Natural killer cell (primary cell): Measurements from ENCODE around the gene CMTM2. TPM values are rescaled to one million over a fixed set of nuclear protein-coding genes. Genes with fewer than 3 reads are reported as not detected.

Experiments
- ATAC-seq, 3 donors: fragments of 150-1000 bp in 2 of 3; fragments of 200-7000 bp in 1 of 3; cut with Tn5 transposase; 1 replicate in 1 of 3; 2 replicates in 2 of 3; pipeline ENCODE4 v1.10.0; 2021; ENCODE audit warnings: mild to moderate bottlenecking in 2 of 3, moderate library complexity in 2 of 3
- DNase-seq, 2 donors: peaks; one replicate each; pipeline versions ENCODE4 v3.0.0 to v3.0.0-alpha.2; 2013 to 2021; ENCODE audit warnings: mixed read lengths in 1 of 2
- H3K27ac ChIP-seq: one replicate; pipeline ENCODE4 v1.5.1; 2013; ENCODE audit warnings: mild to moderate bottlenecking, low read length
- H3K27me3 ChIP-seq: one replicate; pipeline ENCODE4 v1.6.1; 2013; ENCODE audit warnings: low read length; ENCODE audit not compliant: control insufficient read depth, insufficient read depth
- H3K36me3 ChIP-seq: one replicate; pipeline ENCODE4 v1.6.1; 2013; ENCODE audit warnings: low read length; ENCODE audit not compliant: control insufficient read depth, insufficient read depth
- H3K4me1 ChIP-seq: one replicate; pipeline ENCODE4 v1.6.1; 2013; ENCODE audit warnings: low read length; ENCODE audit not compliant: control insufficient read depth, insufficient read depth
- H3K4me3 ChIP-seq: one replicate; pipeline ENCODE4 v1.5.1; 2013; ENCODE audit warnings: low read length
- H3K9me3 ChIP-seq: one replicate; pipeline ENCODE4 v1.6.1; 2013; ENCODE audit warnings: low read length; ENCODE audit not compliant: control insufficient read depth, insufficient read depth
- H3K27ac Mint-ChIP-seq, 2 donors: one replicate each; pipeline ENCODE4 v1.8.0; 2022; ENCODE audit warnings: mild to moderate bottlenecking in 2 of 2, mixed read lengths in 2 of 2, moderate library complexity in 1 of 2
- H3K27me3 Mint-ChIP-seq, 2 donors: one replicate each; pipeline ENCODE4 v1.8.0; 2022; ENCODE audit warnings: low read depth in 2 of 2, mixed read lengths in 2 of 2
- H3K36me3 Mint-ChIP-seq: one replicate; pipeline ENCODE4 v1.8.0; 2022; ENCODE audit warnings: mixed read lengths
- H3K4me1 Mint-ChIP-seq, 2 donors: one replicate each; pipeline ENCODE4 v1.8.0; 2022; ENCODE audit warnings: mixed read lengths in 2 of 2
- H3K4me3 Mint-ChIP-seq: one replicate; pipeline ENCODE4 v1.8.0; 2022; ENCODE audit warnings: mild to moderate bottlenecking, moderate library complexity, mixed read lengths
- H3K9me3 Mint-ChIP-seq, 2 donors: one replicate each; pipeline ENCODE4 v1.8.0; 2022; ENCODE audit warnings: mixed read lengths in 2 of 2
- WGBS: methylation state at CpG from one replicate; pipeline ENCODE4 v1.1.7; 2013; ENCODE audit warnings: missing lambda C conversion rate; ENCODE audit not compliant: insufficient coverage; 5-methylcytosine and 5-hydroxymethylcytosine counted together
- intact Hi-C: fragments of 100-400 bp; cut with micrococcal nuclease; formaldehyde crosslinking; loops from one replicate; pipeline ENCODE4 v1.14.2; 2022
- total RNA-seq, 4 donors: library from RNA; stranded (reverse); fragments of 120-200 nt in 1 of 4; gene quantifications; one replicate each; pipeline versions ENCODE4 v1.2.3 to v1.2.4, GENCODE V29; 2013 to 2022
- TF ChIP-seq, protein P1 (sequence below): fragments of 200-600 bp; IDR thresholded peaks from one replicate; pipeline ENCODE4 v1.8.0; 2022; ENCODE audit warnings: antibody characterized with exemption

The CMTM2 gene
- total RNA-seq, 3 donors from 2014 or later (not counting 1 experiment from before 2014, with no cell fraction given) = 0.61 to 1.6 (median 0.82) TPM

DNA sequence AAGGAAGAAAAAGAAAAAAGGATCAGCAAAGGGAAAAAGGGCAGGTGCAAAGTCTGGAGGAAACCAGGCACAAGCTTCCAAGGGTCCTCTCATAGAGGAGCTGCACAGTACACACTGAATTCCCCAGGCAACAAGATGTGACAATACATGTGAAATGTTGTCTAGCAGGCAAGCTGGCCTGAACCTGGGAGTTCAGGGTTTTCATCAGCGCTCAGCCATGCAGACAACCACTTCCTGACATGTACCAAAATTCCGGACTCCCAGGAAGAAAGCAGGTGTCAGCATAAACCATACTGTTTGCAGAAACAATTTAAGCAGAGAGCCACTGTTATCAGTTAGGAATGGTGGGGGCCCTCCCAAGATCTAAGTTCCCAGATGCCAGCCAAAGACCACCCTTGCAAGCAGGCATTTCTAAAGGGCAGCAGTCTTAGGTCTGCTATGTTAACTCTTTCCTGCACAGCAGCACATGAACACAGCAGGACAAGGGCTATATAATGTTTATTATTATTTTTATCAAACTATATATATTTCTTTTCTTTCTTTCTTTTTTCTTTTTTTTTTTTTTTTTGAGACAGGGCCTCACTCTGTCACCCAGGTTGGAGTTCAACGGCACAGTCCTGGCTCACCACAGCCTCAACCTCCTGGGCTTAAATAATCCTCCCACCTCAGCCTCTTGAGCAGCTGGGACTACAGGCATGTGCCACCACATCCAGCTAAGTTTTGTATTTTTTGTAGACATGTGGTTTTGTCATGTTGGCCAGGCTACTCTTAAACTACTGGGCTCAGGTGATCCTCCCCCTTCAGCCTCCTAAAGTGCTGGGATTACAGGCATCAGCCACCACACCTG lies 39.4 kb upstream of the CMTM2 start:
- Mint-ChIP-seq H3K4me1 (peaks cover 5 to 19% of the 10 kb centered on the region in 2 donors), H3K27ac (peak overlapping the region in 1 of 2 donors; percentile 45), H3K9me3 (no peaks in the 10 kb centered on the region), H3K4me3 (peak overlapping the region; percentile 31), H3K36me3 (no peaks in the 10 kb centered on the region), H3K27me3 (no peaks in the 10 kb centered on the region)
- peak; percentile 21 to 72 (median 24) for ATAC-seq
- 31% methylated on average over 3 of the region's 3 CpGs for WGBS
- TF ChIP-seq, protein P1, sequence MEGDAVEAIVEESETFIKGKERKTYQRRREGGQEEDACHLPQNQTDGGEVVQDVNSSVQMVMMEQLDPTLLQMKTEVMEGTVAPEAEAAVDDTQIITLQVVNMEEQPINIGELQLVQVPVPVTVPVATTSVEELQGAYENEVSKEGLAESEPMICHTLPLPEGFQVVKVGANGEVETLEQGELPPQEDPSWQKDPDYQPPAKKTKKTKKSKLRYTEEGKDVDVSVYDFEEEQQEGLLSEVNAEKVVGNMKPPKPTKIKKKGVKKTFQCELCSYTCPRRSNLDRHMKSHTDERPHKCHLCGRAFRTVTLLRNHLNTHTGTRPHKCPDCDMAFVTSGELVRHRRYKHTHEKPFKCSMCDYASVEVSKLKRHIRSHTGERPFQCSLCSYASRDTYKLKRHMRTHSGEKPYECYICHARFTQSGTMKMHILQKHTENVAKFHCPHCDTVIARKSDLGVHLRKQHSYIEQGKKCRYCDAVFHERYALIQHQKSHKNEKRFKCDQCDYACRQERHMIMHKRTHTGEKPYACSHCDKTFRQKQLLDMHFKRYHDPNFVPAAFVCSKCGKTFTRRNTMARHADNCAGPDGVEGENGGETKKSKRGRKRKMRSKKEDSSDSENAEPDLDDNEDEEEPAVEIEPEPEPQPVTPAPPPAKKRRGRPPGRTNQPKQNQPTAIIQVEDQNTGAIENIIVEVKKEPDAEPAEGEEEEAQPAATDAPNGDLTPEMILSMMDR = no peak
- Histone ChIP-seq H3K4me3 (no peak overlapping the region), H3K27ac (no peak overlapping the region), H3K36me3 (peaks cover 3% of the 10 kb centered on the region), H3K4me1 (peaks cover 11% of the 10 kb centered on the region), H3K27me3 (no peaks in the 10 kb centered on the region), H3K9me3 (no peaks in the 10 kb centered on the region)
- intact Hi-C loops = no loop called here
- DNase-seq = peak in 1 of 2 donors; percentile 44

DNA sequence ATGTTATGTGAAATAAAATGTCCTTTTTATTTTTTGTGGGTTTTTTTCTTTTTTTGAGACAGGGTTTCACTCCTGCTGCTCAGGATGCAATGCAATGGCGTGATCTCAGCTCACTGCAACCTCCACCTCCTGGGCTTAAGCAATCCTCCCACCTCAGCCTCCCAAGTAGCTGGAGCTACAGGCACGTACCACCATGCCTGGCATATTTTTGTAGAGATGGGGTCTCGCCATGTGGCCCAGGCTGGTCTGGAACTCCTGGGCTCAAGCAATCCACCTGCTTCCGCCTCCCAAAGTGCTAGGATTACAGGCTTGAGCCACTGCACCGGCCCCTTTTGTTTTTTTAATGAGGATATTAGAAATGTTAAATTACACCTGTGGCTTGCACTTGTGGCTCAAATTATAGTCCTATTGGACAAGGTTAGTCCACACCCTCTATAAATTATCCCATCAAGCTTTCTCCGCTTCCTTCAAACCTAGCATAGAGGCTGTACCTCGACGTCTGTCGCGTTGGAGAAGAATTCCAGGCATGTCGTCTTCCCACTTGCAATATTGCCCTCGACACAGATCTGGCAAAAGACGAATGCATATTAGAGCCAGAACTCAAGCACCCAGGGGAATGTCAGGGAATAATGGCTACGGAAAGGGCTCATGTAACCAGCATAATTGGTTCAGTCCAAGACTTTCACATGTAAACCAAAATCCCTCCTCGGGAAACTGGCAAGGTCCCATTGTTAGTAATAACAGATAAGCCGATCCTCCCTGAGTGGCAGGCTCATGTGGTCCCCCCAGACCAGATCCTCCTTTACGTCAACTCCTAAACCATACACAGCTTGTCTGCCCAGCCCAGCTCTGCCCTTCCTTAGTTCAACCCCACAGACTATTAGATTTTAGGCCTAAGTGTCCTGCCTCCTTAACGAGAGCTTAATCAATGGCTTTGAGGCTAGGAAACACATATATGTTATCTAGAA lies 37.6 kb upstream of the CMTM2 start:
- WGBS = 95% methylated on average over 18 of the region's 18 CpGs
- H3K4me3 Mint-ChIP-seq = no peak overlapping the region
- Histone ChIP-seq H3K36me3 (no peaks in the 10 kb centered on the region), H3K4me3 (no peak overlapping the region), H3K27ac (no peak overlapping the region), H3K4me1 (peaks cover 11% of the 10 kb centered on the region), H3K27me3 (no peaks in the 10 kb centered on the region), H3K9me3 (no peaks in the 10 kb centered on the region)
- intact Hi-C loops = no loop called here
- no peaks in the 10 kb centered on the region for H3K9me3 Mint-ChIP-seq
- peaks cover 5 to 20% of the 10 kb centered on the region in 2 donors for H3K4me1 Mint-ChIP-seq
- ATAC-seq = no peak
- H3K36me3 Mint-ChIP-seq = no peaks in the 10 kb centered on the region
- no peaks in the 10 kb centered on the region for H3K27me3 Mint-ChIP-seq
- TF ChIP-seq, protein P1 = no peak
- no peak overlapping the region for H3K27ac Mint-ChIP-seq
- no peak for DNase-seq

- DNase-seq = no peak
These were observed 36.9 kb upstream of the CMTM2 start for GRCh38 chr16:66542396-66542795.

More at GRCh38 chr16:66542396-66542795, 36.9 kb upstream of the CMTM2 start:
- Histone ChIP-seq H3K36me3 (no peaks in the 10 kb centered on the region), H3K4me1 (peaks cover 16% of the 10 kb centered on the region), H3K4me3 (no peak overlapping the region), H3K27ac (no peak overlapping the region), H3K9me3 (no peaks in the 10 kb centered on the region), H3K27me3 (no peaks in the 10 kb centered on the region)
- ATAC-seq = no peak
- Mint-ChIP-seq H3K4me3 (no peak overlapping the region), H3K27me3 (no peaks in the 10 kb centered on the region), H3K36me3 (no peaks in the 10 kb centered on the region), H3K27ac (no peak overlapping the region), H3K9me3 (no peaks in the 10 kb centered on the region), H3K4me1 (peaks cover 8 to 28% of the 10 kb centered on the region in 2 donors)
- intact Hi-C loops = no loop called here
- TF ChIP-seq, protein P1 = no peak
- 90% methylated on average over 3 of the region's 3 CpGs for WGBS
